ENCODE results near the gene GLIPR2.

GRCh38 chr9:36170531-36170930 lies 34.0 kb downstream of the GLIPR2 start:
- TF ChIP-seq POLR2A (IDR thresholded peaks at IDR 0.05; ENCODE audit: low read length) (no peak), GATA1 (IDR thresholded peaks at IDR 0.05; ENCODE audit: low read depth, low read length) (no peak)

Data from erythroblast (primary cell).